ENCODE results near the gene CELF2.

CELF2 gene

GRCh38 chr10:11042357-11042756 lies 24.7 kb downstream of the CELF2 start (continued):
- no peak for TF ChIP-seq ZNF280D (tag by site-specific recombination; IDR thresholded peaks at IDR 0.05)
- TF ChIP-seq ZNF561 (tag by site-specific recombination; IDR thresholded peaks at IDR 0.05; ENCODE audit: borderline replicate concordance) = no peak
- TF ChIP-seq MYNN (tag by site-specific recombination; IDR thresholded peaks at IDR 0.05; ENCODE audit: borderline replicate concordance) = no peak
- TF ChIP-seq ZNF843 (tag by site-specific recombination; IDR thresholded peaks at IDR 0.05) = no peak
- no peak for TF ChIP-seq ZNF140 (tag by site-specific recombination; IDR thresholded peaks at IDR 0.05)
- no peak for TF ChIP-seq ZNF830 (tag by site-specific recombination; IDR thresholded peaks at IDR 0.05; ENCODE audit: low read depth)
- TF ChIP-seq ZNF677 (tag by site-specific recombination; IDR thresholded peaks at IDR 0.05) = no peak
- TF ChIP-seq ZNF785 (tag by site-specific recombination; IDR thresholded peaks at IDR 0.05) = no peak
- TF ChIP-seq ZNF626 (tag by site-specific recombination; IDR thresholded peaks at IDR 0.05) = no peak
- no peak for TF ChIP-seq ZNF670 (tag by site-specific recombination; IDR thresholded peaks at IDR 0.05; ENCODE audit: low read depth)
- no peak for TF ChIP-seq PRDM1 (tag by site-specific recombination; IDR thresholded peaks at IDR 0.05)
- TF ChIP-seq, protein P1, sequence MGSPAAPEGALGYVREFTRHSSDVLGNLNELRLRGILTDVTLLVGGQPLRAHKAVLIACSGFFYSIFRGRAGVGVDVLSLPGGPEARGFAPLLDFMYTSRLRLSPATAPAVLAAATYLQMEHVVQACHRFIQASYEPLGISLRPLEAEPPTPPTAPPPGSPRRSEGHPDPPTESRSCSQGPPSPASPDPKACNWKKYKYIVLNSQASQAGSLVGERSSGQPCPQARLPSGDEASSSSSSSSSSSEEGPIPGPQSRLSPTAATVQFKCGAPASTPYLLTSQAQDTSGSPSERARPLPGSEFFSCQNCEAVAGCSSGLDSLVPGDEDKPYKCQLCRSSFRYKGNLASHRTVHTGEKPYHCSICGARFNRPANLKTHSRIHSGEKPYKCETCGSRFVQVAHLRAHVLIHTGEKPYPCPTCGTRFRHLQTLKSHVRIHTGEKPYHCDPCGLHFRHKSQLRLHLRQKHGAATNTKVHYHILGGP (tag by site-specific recombination; IDR thresholded peaks at IDR 0.05) = no peak

DNA sequence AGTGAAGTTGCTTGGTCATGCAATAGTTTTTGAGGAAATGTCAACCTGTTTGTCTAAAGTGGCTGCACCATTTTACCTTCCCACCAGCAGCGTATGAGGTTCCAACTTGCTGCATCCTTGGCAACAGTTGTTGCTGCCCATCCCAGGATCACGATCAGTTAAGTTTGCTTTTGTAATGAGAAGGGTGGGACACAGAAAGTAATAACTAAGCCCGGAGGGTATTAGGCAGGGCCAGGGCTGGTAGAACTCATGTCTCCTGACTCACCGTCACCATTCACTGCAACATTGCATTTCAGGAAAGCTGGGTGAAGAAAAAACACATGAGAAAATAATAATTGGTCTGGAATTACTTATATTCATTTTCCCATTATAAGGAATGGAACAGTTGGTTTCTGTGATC lies 25.4 kb downstream of the CELF2 start:
- H3K27ac ChIP-seq (ENCODE audit: extremely low read depth, low read depth, low read length) = no peak overlapping the region
- no peak for TF ChIP-seq PRDM6 (tag by site-specific recombination; IDR thresholded peaks at IDR 0.05)
- no peak for TF ChIP-seq ZNF600 (tag by site-specific recombination; IDR thresholded peaks at IDR 0.05)
- no peak for TF ChIP-seq ZNF677 (tag by site-specific recombination; IDR thresholded peaks at IDR 0.05)
- no peak for TF ChIP-seq SP7 (tag by site-specific recombination; IDR thresholded peaks at IDR 0.05)
- TF ChIP-seq KLF1 (tag by site-specific recombination; IDR thresholded peaks at IDR 0.05) = no peak
- TF ChIP-seq, protein P2, sequence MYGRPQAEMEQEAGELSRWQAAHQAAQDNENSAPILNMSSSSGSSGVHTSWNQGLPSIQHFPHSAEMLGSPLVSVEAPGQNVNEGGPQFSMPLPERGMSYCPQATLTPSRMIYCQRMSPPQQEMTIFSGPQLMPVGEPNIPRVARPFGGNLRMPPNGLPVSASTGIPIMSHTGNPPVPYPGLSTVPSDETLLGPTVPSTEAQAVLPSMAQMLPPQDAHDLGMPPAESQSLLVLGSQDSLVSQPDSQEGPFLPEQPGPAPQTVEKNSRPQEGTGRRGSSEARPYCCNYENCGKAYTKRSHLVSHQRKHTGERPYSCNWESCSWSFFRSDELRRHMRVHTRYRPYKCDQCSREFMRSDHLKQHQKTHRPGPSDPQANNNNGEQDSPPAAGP (tag by site-specific recombination; IDR thresholded peaks at IDR 0.05) = no peak
- no peak for TF ChIP-seq ZNF175 (tag by site-specific recombination; IDR thresholded peaks at IDR 0.05)
- TF ChIP-seq REPIN1 (tag by site-specific recombination; IDR thresholded peaks at IDR 0.05; ENCODE audit: low read depth) = no peak
- TF ChIP-seq ZBTB21 (tag by site-specific recombination; IDR thresholded peaks at IDR 0.05) = no peak
- no peak for TF ChIP-seq ZNF292 (tag by site-specific recombination; IDR thresholded peaks at IDR 0.05; ENCODE audit: borderline replicate concordance, low read depth)
- no peak for TF ChIP-seq ZNF19 (tag by site-specific recombination; IDR thresholded peaks at IDR 0.05; ENCODE audit: low read depth)
- no peak for TF ChIP-seq ZNF561 (tag by site-specific recombination; IDR thresholded peaks at IDR 0.05; ENCODE audit: borderline replicate concordance)
- no peak for TF ChIP-seq ZNF549 (tag by site-specific recombination; IDR thresholded peaks at IDR 0.05)
- TF ChIP-seq, protein P3, sequence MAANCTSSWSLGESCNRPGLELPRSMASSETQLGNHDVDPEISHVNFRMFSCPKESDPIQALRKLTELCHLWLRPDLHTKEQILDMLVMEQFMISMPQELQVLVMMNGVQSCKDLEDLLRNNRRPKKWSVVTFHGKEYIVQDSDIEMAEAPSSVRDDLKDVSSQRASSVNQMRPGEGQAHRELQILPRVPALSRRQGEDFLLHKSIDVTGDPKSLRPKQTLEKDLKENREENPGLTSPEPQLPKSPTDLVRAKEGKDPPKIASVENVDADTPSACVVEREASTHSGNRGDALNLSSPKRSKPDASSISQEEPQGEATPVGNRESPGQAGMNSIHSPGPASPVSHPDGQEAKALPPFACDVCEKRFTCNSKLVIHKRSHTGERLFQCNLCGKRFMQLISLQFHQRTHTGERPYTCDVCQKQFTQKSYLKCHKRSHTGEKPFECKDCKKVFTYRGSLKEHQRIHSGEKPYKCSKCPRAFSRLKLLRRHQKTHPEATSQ (tag by site-specific recombination; IDR thresholded peaks at IDR 0.05) = no peak
- POLR2A ChIA-PET = no interaction called here
- no peaks in the 10 kb centered on the region for H3K9me3 ChIP-seq (ENCODE audit: control insufficient read depth, insufficient read depth, low read depth, low read length)
- no peaks in the 10 kb centered on the region; the same call in 1 of the 2 replicates for H3K4me1 ChIP-seq (ENCODE audit: control insufficient read depth, insufficient read depth, low read length)
- H3K36me3 ChIP-seq (ENCODE audit: control insufficient read depth in 2 of 2, insufficient read depth in 1 of 2, low read length in 2 of 2) = no peaks in the 10 kb centered on the region
- H3K4me3 ChIP-seq (ENCODE audit: low read depth, low read length) = no peak overlapping the region
- CTCF ChIA-PET = no interaction called here
